HG03520 (cell line): Measurements from ENCODE around the gene TMEFF2.

Source experiments
- ATAC-seq: cut with Tn5 transposase; IDR thresholded peaks from one replicate; pipeline ENCODE4 v1.9.1; 2021; ENCODE audit warnings: mild to moderate bottlenecking, moderate library complexity; ENCODE audit not compliant: unreplicated experiment

The TMEFF2 gene, protein sequence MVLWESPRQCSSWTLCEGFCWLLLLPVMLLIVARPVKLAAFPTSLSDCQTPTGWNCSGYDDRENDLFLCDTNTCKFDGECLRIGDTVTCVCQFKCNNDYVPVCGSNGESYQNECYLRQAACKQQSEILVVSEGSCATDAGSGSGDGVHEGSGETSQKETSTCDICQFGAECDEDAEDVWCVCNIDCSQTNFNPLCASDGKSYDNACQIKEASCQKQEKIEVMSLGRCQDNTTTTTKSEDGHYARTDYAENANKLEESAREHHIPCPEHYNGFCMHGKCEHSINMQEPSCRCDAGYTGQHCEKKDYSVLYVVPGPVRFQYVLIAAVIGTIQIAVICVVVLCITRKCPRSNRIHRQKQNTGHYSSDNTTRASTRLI

DNA sequence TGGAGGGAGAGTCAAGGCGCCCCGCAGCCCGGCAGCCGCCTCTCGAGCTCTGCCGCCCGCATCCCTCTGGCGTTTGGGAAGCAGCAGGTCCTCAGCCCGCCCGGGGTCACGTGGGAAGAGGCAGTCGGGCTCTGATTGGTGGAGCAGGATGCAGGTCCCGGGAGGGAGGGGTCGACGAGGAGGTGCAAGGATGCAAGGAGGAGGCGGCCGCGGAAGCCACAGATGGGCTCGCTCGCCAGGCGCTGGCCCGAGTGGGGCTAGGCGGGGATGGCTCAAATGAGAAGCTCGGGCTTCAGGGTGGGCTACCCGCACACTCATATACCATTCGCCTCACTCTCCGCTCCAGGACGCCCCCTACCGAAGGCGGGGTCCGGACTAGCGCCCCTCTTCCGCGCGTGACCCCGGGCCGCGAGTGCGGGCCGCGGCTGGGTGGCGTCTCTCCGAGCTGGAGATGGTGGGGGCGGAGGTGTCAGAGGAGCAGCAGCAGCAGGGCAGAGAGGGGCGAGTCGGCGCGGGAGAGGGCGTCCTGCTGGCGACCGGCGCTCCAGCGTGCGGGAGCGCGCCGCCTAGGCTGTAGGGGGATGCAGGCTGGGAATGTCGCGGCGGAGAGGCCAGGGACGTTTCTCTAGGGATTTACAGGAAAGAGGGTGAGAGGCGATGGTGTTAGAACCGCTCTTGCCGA, at the start of gene TMEFF2:
TMEFF2 (minus strand) TSS at position 68 of the 682 bp plus-strand sequence. CDS start 409 bp downstream, outside the sequence.
- peak; percentile 45 for ATAC-seq

DNA sequence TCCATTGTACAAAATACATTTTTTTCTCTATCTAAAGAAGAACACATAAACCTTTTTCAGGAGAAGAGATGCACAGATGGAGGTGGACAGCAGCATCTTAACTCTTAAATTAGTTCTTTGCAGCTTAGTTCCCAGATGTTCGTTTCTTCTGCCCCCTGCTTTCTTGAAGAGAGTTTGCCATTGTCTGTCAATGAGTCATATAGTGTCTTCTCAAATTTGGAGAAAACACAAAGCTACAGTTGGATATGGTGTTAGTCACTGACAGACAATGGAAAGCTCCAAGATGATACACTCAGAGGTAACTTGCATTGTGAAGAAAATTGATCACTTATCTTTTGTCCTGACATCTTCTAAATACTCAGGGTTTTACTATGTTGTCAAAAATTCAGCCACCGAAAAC, 48.8 kb upstream of the TMEFF2 start:
- no peak for ATAC-seq

DNA sequence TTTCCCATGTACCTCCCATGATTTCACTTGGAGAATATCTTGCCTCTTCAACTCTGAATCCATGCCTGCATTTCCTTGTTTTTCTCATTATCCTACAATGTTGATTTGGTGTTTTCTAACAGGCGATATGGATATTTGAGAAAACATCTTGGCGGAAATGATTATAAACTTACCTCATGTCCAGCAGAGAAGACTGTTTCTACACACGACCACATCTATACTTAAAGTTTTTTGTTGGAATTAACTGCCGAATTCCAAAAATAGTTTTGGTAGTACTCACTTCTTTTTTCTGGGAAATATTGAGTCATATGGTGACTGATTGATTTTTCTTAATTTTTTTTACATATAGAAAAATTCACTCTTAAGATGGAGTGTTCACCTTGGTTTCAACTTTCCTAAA, 41.4 kb upstream of the TMEFF2 start:
- ATAC-seq, result no peak

DNA sequence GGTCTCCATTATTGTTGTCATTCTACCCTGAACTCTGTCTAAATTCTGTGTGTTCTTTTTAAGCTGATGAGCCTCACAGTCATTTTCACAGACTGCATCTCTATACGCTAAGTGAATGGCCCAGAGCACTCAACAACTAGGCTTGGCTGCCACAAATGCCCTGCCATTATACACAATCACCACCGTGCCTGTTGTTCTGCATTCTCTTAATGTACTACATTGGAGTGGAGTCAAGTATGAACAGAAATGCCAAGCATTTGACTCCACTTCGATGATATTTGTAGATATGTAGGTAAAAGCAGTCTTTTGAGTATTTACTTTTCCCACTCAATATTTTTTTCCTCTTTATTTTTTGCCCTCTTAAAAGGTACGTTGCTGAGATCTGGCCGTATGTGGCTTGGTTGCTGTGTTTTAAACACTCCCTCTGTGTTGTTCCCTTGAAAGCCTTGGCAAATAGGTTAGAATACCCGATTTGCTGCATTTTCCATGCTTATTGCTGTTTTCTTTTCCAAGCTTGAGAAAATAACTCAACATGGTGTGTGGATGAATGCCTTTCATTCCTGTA, 36.2 kb upstream of the TMEFF2 start:
- no peak for ATAC-seq

DNA sequence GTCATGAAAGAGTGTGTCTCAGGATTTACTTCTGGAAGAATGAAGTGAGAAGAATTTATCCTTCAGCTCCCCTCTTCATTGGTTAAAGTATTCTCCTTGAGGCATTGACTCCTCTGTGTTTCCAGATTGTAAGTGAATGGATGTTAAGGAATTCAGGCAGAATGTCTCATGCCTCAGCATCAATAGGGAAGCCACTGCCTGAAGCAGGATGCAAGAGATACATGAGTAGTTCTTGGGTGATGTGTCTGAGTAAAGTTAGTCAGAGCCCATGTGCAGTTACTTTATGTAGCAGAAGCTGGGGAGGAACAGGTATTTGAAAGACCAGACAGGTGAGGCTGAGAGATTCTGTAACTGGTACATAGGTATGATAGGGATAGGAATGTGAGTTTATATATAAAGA, 34.0 kb upstream of the TMEFF2 start:
- ATAC-seq, result no peak

DNA sequence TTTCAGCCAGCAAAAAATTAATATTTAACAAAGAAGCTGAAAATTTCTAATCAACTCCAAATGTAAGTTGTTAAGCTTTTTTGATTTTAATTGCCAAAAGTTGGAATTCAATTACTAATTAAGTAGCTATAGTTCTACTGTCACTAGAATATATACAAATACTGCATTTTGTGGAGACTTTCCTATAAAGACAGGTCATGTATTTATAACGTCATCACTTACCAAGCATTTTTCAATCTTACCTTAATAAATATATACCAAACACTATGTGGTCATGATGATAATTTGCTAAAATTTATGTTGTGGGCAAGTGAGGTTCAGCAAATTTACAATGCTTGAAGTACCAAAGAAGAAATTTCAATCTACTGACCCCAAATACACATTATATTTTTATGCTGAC, 24.2 kb upstream of the TMEFF2 start:
- no peak for ATAC-seq

DNA sequence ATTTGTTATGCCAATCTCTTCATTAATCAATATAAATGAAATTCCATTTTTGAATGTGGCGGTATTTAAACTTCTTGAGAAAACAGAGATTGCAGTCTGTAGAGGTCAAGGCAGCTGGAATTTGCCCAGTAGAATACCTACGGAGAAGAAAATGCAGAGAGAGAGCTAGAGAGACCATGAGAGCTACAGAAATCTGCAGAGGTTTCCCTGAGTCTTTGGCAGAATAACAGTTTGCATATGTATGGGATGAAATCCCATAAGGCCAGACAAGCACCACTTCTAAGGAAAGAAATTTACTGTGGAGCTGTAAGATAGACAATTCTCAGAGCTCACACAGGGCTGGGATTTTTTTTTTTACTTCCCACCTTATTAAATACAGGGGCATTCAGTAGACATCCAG, 23.6 kb upstream of the TMEFF2 start:
- ATAC-seq, result no peak

DNA sequence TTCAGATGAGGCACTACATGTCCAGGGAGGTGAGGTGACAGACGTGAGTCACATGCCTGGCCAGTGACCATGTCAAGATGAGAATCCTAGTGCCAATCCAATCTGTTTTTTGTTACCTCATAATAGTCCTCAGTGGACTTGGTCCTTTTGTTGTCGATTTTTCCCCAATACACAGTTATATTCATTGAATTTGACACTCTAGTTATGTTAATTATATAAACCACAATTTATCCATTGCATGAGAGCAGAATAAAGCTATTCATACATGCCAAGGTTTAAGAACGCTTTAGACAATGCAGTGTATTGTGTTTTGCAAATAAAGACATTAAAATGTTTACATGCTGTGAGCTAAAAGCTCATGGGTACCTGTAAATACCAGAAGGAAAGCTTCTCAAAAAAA, 21.6 kb upstream of the TMEFF2 start:
- ATAC-seq, result no peak

DNA sequence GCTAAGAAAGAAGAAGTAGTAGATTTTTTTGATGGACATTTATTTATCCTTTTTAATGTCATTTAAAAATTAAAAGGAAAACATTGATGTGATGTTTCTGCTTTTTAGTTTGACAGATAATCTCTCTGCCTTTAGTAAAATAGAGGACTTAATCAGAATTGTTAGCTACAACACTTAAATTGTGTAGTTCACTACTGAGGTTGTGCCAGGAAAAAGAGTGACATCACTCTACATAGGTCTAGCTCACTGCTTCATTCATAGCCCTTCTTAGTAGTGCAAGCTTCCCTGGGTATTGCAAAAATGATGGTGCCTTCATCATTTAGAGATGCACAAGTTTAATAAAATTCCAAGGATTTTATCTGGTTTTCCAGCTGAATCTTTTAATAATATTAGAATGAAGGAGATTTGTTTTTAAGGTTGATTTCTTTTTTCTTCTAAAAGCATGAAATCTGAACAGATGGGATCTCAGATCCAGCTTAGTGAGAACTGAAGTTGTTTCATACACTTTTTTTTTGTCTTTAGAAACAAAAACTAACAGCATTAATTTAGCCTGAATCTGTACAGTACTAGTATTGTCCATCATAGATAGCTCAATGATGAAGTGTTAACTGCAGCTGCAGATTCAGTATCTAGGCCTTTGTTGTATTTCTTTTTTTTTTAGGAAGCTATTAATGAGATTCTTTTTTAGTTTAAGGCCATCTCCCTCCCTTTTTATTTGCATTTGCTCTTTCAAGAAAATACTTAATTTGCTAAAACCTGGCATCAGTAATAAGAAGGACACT, 20.6 kb upstream of the TMEFF2 start:
- no peak for ATAC-seq

DNA sequence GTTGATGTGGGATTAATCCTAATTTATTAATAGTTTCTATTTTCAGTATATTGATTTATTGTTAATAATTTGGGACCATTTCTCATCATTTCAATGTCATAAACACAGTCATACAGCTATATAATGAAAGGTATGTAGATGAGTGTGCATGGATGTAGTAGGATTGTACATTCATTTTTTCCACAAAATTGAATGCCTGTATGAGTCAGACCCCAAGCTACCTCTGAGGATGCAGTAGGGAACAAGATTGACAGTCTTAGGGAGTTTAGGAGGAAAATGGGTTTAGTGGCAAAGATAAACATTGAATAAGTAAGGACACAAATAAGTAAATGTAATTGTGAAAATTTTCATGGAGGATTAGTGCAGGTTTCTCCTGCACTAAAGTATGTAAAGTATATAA, 14.1 kb upstream of the TMEFF2 start:
- no peak for ATAC-seq

DNA sequence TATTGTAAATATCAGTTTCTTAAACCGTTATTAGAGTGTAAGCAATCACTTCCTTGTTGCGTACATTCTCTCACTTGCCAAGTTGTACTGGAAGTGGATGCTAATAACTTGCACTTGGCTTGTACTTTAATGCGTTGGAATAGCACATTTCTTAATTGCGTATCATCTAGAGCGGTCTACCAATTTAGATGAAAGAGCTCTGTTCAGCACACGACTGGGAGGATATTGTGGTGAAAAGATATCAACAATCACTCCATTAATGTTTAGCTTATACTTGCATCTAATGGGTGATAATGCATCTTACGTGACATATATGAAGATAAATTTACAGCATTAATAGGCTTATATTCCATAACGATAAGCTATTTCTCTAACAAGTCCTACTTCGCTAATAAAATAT, 11.7 kb upstream of the TMEFF2 start:
- no peak for ATAC-seq

DNA sequence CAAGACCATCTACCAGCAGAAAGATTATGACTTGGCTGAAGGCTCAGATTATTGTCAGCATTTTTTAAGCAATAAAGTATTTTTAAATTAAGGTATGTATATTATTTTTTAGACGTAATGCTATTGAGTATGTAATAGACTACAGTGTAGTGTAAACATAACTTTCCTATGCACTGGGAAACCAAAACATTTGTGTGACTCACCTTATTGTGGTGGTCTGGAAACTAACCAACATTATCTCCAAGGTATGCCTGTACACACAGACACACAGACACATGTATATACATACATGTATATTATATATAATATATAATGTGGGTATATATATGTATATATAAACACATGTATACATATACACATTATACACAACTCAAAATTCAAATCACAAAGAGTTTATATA, 9.1 kb upstream of the TMEFF2 start:
- no peak for ATAC-seq

DNA sequence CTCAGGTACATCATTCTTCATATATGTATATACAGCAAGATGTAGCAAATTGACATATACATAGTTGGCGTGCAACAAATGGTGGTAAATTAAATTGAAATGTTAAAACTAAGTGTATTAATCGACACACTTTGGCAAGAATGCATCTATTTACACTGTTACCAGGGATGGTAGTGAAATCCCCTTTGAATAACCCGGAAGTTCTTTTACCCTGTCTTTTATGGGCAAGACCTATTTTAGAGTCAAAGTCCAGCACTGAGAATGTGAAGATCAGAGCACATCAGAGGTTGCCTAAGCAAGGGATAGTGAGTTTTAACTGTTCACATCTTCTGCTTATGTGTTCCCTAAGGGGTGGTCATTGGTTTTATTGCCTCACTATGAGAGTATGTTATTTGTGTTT, 7.6 kb upstream of the TMEFF2 start:
- ATAC-seq, result no peak

DNA sequence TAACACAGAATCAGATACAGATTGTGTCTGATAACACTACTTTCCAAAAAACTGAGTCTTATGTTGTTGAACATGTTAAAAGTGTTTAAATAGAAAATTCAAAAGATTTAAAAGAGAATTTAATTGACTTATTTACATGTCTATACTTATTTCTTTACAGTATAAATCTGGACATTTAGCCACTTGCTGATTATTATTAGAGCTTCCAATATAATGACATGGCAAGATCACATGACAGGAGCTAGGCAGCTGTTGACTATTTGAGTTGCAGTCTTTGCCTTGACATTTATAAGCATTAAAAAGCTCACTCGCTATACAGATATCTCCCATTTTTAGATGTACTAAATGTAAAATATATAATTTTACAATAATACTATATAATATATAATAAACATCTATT, 6.4 kb upstream of the TMEFF2 start:
- no peak for ATAC-seq

DNA sequence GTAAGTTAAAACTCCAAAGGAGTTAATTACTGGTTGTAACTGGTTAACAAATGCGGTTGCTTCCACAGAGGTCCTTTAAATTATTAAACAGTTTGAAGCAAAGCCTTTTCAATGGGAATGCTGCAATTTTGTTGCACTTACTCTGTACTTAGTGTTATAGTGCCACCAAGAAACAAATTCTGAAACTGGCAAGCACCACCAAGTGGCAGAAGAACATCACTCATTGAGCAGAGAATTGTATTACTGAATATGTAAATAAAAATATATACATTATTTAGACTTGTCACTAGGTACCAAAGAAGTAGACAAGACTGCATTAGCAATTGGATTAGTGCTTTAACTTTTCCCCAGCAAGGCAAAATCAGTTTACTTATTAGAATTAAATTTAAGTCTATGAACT, 2.6 kb upstream of the TMEFF2 start:
- no peak for ATAC-seq

DNA sequence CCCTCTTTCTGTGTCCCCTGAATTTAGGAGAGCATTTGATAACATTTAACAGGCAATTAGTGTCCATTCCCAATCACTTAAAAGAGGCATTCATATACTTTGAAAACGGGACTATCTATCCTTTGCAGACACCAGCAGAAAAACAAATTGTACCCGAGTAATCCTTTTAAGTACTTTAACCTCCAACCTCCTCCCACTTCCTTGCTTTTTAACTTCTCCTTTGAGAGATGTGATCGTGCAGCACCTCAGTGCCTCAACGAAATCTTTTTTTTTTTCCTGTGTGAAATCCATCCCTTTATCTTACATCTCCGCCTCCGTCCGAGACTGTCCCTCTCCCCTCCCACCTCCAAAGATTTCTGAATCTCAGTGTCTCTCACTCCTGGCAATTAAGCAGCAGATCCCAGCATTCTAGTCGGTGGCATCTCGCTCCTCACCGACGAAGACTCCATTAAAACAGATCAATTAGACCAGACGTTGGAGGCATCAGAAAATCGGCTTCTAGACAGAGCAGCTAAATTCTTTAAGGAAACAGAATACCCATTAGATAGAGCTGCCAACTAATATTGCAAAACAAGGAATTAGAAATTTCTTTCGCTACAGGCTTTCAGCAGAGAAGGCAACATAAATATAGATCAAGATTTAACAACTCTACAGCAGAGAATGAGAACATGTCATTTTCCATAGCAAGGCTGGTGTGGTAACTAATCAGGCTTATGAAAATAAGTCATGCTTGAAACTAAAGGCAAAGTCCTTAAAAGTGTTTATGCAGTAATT, 1.9 kb upstream of the TMEFF2 start:
- no peak for ATAC-seq

DNA sequence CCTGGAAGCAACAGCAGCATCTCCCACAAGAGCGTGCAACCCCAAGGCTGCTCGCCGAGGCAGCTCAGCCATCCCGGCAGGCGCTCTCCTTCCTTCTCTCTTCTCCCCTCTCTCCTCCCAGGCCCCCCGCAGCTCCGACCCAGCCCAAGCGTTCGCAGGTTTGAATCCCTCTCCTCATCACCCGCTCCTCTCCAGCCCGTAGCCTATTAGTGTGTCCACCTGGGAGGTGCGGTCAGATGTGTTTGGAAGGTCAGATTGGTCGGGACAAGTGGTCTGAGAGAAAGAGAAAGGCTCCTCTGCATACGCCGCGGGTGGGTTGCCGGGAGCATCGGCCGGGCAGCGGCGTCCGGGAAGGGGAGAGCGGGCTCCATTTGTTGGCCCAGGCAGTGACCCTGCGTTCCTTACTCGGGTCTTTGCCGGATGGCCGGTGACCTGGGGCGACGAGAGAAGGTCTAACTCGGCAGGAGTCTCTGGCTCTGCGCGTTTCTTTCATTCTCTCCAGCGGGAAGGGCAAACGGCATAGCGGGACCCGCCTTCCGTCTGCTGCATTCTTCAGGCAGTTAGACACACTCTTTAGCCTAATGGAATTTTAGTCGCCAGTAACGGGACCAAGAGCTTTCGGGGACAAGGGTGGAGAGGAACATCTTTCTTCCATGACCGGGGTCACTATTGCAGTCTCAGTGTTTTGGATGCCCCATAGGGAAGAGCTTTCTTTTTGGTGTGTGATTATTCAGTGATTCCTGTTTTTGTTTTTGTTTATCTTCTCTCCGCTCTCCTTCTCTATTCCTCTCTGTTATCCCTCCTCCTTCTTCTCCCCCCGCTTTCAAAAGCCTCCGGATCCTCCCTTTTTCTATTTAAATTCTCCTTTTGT, 1.1 kb upstream of the TMEFF2 start:
- ATAC-seq, result no peak

DNA sequence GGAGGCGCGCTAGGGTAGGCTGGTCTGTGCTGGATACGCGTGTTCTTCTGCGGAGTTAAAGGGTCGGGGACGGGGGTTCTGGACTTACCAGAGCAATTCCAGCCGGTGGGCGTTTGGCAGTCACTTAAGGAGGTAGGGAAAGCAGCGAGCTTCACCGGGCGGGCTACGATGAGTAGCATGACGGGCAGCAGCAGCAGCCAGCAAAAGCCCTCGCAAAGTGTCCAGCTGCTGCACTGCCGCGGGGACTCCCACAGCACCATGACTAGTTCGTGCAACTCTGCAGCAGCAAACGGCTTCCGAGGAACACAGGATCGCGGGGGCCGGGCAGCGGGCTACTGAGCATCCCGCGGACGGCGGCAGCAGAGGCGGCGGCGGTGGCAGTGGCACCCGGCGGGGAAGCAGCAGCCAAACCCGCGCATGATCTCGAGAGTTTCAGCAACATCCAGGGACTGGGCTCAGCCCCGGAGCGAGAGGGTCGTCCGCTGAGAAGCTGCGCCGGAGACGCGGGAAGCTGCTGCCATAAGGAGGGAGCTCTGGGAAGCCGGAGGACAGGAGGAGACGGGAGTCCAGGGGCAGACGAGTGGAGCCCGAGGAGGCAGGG, 368 bp downstream of the TMEFF2 start:
- peak; percentile 16 for ATAC-seq

DNA sequence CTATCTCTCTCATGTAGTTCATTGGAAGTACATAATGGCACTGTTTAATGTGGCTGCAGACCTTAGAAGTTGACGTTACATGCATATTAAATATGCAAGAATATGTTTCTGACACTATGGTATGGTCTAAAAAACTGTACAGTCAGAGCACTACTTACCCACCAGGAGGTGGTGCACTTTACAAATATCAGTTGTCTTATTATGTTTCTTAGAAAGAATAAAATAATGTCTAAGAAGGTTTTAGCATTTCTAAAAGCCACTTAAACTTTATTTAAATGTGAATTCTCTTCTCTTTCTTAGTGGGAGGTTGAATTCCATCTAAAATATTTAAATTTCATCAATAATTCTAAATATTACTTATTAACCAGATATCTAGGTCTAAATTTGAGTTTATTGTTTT, 4.3 kb downstream of the TMEFF2 start:
- no peak for ATAC-seq
